ENCODE measurements around the gene SLC1A2.

Gene SLC1A2

DNA sequence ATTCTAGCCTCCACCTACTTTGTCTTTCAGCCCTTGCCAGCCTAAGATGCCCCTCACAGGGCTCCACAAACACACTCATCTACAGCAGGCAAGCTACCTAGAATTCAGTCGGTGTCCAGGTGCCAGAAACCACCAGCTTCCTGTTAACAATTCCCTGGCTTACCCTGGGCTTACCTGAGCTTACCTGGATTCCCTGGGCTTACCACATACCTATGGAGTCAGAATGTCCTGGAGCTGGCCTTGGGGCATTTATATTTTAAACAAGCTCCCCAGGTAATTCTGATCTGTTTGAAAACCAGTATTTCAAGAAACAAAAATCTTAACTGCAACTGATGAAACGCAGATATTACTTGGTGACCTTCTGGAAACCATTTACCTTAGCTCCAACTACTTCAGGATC is 123.6 kb downstream of the SLC1A2 start:
- no peak for DNase-seq

DNA sequence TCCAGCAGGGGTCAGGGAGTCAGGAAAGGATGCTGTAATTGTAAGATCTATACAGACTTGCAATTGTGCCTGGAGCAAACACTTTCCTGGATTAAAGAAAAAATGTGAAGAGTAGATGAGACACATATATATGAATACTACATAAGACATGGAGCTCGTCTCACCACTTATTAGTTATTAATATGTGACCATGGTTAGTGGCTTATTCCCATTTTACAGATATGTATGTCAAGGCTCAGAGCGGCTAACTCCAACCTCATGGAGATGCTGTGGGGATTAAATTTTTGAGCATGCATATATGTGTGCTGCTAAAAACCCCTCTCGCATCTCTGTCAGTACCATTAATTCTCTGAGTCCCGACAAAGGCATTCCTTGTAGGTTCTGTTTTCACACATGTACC is 125.7 kb downstream of the SLC1A2 start:
- no peak for DNase-seq

DNA sequence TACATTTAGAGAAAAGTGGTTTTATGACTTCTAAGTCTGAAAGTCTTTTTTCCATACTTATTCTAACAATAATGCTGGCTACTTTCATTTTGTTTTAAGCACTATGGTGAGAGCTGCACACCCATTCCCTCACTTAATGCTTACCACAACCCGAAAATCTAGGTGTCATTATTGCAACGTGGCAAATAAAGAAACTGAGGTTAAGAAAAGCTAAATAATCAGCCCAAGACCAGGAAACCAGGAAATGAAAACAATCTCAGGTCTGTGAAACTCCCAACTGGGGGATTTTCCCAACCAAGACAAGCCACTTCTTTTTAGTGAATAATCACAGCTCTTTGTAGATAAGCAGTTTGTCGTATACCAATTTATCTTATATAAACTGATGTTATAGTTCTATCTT is 126.3 kb downstream of the SLC1A2 start:
- no peak for DNase-seq

DNA sequence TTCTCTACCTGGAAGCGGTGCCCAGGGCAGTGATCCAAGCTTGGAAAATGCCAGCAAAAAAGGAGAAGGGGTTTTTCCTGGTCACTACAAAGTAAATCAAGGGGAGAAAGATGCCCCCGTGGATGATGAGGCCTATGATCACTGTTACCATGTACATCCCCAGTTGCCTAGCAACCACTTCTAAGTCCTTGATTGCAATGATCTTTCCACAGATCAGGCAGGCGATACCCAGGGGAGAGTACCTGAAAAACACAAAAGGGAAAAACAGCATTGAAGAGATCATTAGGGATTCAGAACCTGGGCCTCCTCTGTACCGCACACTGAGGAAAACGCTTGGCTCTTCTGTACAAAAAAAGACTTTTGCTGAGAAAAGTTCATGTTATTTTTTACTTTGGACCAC is 127.1 kb downstream of the SLC1A2 start:
- peak; percentile 39 to 79 (median 42) for DNase-seq

DNA sequence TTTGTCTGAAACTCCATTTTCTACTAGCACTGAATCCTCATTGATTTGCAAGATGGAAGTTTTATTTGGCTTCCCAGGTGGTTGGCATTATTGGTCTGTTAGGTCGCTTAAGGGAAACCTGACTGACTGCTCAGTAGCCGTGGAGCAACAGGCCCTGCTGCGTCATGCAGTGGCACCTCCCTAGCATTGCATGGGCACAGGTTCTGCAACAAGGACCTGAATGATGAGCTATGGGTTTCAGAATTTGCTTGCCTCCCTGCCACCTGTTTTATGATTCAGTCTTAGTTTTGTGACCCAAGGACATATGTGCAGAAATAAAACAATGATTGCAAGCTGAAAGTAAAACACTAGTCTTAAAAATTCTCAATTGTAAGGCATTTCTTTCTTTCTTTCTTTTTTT is 128.5 kb downstream of the SLC1A2 start:
- DNase-seq: no peak

DNA sequence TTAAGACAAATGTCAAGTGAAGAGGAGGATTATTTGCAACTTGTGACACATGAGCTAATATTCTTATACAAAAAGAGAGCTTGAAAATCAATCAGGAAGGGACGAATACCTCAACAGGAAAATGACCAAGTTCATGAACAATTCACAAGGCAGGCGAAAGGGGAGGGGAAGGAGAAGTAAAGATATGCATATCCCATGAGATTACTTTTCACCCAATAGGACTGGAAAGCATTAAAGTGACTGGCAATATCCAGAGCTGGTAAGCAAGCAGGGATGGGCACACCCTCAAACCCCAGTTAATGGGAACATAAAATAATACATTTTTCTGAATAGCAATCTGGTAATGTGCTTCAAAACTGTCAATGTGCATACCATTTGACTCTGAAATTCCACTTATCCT is 129.5 kb downstream of the SLC1A2 start:
- no peak for DNase-seq

DNA sequence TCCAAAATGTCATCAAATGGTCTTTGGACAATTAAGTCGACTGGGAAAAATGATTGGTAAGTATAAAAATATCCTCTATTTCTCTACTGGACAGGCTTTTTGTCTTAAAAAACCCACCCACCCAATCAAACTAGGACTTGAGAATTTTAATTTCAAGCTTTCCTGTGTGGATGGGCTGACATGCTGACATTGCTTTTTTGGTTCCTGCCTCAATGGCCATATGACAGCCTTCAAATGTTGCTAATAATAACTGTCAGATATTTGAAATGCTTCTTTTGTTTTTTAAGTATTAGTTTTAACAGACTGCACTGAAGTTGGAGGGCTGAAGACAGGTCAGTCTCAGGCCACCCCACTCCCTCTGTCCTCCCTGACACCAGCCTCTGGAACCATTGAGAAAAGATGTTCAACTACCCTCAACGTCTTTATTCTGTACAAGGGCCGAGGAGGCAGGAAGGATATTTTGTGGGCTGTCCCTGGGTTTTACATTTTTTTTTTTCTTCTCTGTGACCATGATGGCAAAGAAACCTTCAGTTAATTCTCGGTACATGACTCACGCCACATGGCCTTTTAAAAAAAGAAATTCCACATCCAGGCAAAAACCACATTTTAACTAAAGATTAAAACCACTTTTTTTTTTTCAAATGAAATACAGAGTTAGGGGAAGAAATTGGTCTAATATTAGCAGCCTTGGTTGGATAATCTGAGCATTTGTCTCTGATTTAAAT is 130.4 kb downstream of the SLC1A2 start:
- no peak for DNase-seq

DNA sequence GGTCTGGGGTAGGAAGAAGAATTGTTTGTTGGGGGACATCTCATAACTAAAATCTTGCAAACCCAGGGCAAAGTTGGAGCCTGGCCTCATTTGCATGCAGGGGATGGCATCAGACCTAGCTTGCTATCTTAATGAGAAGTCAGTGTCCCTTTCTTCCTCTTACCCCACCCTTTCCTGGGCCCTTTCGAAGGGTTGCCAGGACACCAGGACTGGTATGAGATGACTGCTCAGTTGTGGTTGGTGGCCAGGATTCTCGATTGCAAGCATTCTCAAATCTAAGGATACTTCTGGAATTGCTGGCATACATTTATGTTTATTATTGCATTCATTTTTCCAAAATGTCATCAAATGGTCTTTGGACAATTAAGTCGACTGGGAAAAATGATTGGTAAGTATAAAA is 131.0 kb downstream of the SLC1A2 start:
- DNase-seq: no peak

DNA sequence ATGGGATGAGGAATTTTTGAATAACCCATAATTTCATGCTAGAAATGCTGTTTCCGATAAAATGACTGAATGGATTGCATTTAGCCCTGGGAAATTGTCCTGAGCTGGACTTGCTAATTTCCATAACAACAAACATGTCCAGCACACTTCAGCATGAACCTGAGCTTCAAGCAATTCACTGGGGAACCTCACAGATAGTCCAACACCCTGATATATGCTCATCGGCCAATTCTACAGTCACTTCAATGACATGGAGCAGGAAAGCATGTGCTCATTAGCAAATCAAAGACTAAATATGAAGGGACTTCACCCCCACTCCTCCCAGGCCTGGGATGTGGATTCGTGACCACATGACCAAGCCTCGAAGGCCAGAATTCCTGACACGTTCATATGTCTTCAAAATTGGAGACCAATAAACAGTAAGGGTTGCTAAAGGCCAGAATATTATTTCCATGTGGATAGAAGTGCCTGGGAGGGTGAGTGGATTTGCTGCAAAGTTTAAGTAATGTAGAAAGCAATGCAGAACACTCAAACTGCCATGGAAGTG is 131.9 kb downstream of the SLC1A2 start:
- no peak for DNase-seq

DNA sequence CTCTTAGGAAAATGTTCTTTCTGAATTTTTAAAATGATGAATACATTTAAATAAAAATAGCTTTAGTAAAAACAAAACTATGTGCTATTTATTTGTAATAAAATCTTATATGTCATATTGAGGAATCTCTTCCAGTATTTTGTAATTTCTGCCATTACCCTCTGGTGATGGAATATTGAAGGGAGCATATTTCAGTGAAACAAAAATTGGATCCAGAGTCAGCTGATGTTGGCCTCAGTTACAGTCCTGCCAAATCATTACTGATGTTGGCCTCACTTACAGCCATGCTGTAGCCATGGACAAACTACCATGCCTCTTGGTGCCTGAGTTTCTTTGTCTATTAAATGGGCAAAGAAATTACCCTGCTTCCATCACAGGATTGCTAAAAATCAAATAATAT is 133.2 kb downstream of the SLC1A2 start:
- no peak for DNase-seq

DNA sequence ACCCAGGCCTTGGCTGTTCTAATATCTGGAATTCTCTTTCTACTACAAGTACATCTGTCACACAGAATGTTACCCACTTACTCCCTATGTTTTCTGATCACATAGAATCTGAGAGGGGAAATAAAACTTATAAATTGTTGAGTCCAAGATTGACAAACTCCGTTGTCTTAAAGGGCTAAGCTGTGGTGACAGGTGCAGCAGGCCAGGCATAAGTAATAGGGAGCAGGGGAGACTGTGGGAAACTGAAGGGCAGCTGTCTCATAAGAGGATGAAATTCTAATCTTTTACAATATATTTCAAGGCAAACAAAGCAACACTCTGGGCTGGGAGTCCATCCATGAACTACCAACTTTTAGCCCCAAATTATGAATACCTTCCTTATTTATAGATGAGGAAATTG is 133.9 kb downstream of the SLC1A2 start:
- no peak for DNase-seq

DNA sequence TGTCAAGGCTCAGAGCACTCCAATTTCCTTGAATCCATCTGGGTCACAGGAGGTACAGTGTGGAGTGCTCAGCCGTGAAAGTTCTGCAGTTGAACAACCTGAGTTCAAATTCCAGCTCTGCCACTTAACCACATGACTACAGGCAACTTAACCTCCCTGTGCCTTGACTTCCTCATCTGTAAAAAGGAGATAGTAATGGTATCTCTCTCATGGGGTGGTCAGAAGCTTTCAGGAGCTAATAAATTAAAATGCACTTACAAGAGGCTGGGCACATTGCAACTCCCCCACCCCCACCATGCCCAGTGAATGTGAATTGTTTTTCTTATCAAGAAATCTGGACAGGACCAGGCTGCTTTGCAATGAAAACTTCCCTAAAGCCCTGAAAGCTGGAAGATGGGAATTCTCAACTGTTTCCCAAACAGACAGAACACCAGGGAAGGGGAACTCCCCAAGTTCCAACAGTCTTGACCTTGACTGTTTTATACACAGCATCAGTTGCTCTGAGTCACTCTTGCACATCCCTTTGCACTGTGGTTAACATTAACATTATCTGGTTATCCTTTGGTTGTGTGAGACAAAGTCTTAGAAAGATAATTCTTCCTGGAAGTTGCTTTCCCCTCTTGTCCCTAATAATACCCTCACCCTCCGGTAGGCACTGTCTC is 137.0 kb downstream of the SLC1A2 start:
- no peak for DNase-seq

DNA sequence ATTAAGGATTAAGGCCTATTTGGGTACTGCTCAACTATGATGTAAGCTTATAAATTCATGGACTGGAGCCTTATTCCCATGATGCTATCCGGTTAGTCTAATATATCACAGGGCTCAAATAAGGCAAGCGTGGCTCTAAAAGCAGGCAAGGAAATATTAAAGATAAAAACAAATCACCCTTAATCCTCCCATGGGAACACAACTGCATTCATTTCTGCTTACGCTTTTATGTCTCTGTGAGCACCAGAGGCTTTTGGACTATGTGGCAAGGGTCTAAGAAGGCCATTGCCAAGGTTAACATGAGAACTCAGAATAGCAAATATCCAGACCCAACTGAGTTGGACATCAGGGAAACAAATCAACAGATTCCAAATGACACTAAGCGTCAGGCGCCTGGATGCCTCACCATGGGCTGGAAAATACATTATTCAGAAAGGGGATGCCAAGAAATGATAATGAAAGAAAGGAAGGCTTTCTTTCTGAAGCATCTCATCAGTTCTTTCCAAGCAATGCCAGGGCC is 138.1 kb downstream of the SLC1A2 start:
- DNase-seq: no peak

DNA sequence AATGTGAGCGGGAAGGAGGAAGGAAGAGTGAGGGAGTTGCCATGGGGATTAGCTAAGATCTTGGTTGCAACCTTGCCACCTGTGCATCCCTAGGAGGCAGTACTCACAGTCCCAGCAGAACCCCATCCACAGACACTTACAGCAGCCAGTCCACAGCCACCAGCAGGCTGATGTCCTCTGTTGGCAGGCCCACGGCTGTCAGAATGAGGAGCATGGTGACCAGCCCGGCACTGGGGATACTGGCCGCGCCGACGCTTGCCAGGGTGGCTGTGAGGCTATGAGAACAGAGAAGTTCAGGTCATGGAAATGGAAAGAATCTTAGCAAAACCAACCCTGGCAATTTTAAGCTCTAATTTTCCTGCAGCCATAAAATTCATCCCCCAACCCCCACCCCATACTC is 138.6 kb downstream of the SLC1A2 start:
- DNase-seq: no peak

DNA sequence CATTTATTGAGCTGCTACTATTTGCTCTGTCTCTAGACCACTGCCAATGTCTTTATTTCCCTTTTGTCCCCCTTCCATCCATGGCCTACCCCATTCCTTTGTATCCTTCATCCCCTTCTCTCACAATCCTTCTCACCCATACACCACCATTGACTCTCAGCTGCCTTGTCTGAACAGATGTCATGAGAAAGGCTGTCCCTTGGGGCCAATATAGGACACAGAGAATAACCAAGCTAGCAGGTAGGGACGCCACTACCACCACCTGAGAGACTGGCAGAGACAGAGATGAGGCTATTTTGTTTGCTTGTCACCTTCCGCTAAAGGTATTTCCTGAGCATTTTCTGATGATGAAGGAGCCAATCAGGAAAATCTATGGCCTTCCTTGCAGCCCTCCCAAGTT is 141.5 kb downstream of the SLC1A2 start:
- no peak for DNase-seq

DNA sequence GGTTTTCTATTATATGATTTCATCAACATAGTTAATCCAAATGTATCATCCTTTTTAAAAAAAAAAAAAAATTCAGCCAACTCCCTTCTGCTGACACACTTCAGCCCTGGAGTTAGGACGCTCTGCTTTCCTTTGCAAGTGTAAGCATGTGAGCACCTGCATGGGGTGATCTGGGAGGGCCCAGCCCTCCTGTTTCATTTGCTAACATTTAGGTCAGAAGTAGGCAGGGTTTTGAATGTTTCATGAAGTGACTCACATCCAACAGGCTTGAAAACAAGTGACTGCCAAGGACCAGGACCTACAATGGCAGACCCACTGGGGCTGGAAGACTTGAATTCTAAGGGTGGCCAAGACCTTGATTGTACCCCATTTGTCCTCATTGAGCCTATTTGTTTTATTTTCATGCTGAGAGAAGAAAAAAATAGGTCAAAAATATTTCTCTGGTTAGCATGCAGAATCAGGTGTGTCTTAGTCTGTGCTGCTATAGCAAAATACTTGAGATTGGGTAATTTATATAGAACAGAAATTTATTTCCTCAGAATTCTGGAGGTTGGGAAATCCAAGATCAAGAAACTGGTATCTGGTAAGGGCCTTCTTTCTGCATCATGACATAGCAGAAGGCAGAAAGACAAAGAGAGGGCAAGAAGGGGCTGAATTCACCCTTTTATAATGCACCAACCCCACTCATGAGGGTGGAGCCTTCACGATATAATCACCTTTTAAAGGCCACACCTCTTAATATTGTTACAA is 142.8 kb downstream of the SLC1A2 start:
- no peak for DNase-seq

DNA sequence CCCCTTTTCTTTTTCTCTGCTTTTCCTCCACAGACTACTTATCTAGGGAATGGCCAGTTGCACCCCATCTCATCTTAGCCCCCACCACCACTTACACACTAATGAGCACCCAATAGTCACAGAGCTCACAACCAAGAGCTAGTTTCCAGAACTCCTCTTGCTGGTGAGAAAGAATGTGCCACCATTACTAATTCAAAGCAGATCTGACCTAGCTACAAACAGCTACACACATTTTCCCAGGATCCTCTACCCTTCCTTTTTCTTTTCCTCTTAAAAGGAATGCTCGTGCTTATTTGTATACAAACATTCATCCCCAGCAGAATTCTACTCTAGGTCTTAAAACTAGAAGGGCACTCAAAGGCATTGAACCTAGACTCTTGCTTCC is 143.6 kb downstream of the SLC1A2 start:
- DNase-seq: no peak

DNA sequence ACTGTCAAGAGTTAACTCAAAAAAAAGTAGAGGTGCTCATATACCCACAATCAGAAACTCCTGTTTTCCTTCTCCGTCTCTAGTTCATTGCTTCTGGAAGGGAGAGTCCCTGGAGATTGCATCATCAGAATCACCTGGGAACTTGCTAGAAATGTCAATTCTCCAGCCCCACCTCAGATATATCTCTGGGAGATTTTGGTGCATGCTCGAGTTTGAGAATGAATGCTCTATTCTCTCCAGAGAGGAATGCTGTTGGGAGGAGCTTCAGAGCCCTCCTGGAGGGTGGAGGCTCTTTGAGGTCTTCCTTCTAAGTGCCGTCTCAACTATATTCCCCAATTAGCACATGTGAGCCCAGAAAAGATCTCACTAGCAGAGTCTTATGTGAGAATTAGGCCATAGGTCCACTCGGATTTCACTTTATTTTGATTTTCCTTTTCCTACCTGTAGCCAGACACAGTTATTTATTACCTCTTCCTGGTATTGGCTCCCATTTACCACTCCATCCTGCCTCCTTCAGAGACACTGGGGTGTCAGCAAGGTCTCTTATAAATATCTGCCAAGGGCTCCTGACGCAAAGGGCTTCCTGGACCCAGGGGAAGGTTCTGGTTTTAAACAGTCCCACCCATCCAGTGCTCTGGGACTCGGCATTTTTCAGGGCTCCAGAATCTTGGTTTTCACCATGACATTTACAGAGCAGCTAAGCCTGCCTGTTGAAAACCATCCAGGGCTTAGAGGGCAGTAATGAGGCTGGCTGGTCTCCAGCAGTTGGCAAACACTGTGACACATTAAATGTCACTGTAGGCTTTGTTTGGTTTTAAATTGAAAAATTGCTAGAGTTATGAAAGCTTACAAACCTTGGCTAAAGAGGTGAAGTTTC is 144.2 kb downstream of the SLC1A2 start:
- DNase-seq: peak in 2 of 3 experiments; percentile 15 to 34

DNA sequence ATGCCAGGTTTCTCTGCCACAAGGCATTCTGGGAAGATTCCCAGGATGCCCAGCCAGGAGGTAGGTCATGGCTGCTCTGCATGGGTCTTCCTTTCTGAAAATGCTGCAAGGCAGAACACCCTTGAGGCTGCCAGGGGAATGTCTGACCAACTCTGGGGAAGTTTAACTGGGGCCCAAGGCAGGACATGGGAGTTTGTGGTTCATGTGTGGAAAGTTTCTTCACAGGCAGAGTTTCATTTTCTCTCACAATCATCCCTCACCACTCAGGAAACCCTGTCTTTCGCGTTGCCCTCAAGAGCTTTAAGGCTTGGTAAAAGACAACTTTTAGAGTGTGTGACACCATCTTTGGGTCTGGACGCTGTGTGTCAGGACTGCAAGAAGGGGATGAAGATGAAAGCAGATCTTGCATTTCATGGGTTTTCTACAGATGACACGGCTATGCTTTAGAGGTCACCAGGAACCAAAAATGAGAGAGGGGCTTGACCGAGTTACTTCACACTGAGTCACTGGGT is 146.9 kb downstream of the SLC1A2 start:
- DNase-seq: no peak

DNA sequence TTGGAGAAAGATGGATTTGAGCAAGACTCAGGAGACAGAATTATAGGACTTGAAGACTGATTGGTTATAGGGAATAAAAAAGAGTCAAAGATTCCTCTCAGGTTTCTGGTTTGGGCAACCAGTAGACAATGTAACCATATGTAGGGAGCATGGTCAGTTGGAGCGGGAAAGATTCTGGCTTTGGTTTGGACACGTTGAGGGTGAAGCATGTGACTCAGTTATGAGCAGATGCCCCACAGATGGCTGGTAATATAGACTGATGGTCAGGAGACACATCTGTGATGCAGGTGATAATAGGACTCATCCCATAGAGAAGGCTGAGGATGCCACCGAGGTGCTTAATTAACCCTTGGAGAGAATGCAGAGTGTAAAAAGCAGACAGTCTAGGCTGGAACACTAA is 148.3 kb downstream of the SLC1A2 start:
- DNase-seq: no peak

DNA sequence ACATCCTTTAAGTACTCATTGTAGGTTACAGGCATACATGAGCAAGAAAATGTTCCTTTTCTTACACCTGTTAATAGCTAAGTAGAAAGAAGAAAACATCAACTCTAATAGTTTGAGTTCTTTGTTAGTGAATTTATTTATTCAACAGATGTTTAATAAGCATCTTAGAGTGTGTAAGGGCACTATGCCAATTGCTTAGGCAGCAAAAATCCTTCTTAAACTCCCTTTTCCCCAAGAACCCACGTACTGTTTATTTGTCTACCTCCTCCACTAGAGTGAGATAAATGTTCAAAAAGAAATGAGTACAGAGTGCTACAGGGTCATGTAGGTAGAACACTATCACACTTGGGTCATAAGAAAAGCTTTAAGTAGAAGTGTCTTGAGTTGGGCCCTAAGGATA is 149.0 kb downstream of the SLC1A2 start:
- no peak for DNase-seq

DNA sequence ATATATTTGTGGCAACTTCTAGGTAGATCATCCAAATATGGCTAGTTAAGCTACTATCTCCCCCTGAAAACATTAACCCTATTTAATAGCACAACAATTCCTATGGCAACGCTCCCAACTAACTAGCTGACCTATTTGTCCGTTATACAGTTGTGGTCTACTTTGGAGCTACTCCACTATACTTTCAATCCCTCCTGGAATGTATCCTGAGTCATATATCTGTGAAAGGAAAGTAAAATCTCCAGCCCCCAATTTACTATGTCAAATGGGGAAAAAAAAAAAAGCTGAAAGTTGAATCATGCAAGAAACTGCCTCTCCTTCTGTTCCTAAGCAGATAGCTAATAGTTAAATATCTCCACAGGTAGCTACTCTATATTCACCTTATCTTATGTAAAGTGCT is 151.9 kb downstream of the SLC1A2 start:
- DNase-seq: no peak

Data from NCI-H1417 (cell line).